Left colon (tissue), 2 donors: ENCODE measurements around the gene TNS3. TPM values are rescaled to one million over a fixed set of nuclear protein-coding genes. Genes with fewer than 3 reads are reported as not detected.

Experiments used
- ATAC-seq: fragments of 200-7000 bp; cut with Tn5 transposase; one replicate; pipeline ENCODE4 v1.9.1; 2020; ENCODE audit warnings: mild to moderate bottlenecking, moderate library complexity
- DNase-seq, 2 donors: peaks; one replicate each; pipeline ENCODE4 v3.0.0-alpha.2; 2020
- intact Hi-C, 2 donors: fragments of 100-400 bp; cut with DNase I in 1 of 2; cut with micrococcal nuclease in 1 of 2; formaldehyde crosslinking; loops; one replicate each; pipeline versions ENCODE4 v1.11.2 to v1.14.0; 2022; cut with DNase I, micrococcal nuclease
- total RNA-seq, 2 donors: library from RNA; stranded (reverse); fragmentation: NEBNext Ultra II Directional; extraction: Animal tissue kit (Norgen Biotek cat#: 25700); gene quantifications; one replicate each; pipeline ENCODE4 v1.2.1, GENCODE V29; 2021
- donor health status: DM: no; HTN: no; CAD: no.
- donor health status: DM: yes; HTN: yes; CAD: no.

Gene TNS3
- total RNA-seq, 2 donors from 2014 or later: 56.9 to 62.3 TPM

- ATAC-seq (no peak), DNase-seq (no peak)
- intact Hi-C loops: loop anchor here in 1 of 2 donors (5.0 kb wide), 1 partner anchor 84 kb away; no protein-coding TSS in a partner anchor
Observed at GRCh38 chr7:47361746-47362215, 220.1 kb downstream of the TNS3 start.

- DNase-seq (no peak), ATAC-seq (no peak)
- intact Hi-C loops: loop anchor here in 1 of 2 donors (5.0 kb wide), 1 partner anchor 84 kb away; no protein-coding TSS in a partner anchor
Observed at GRCh38 chr7:47361236-47361635, 220.7 kb downstream of the TNS3 start.

- ATAC-seq (no peak), DNase-seq (no peak)
- intact Hi-C loops: loop anchor here in 1 of 2 donors (5.0 kb wide), 1 partner anchor 83 kb away; no protein-coding TSS in a partner anchor
Observed at GRCh38 chr7:47360301-47360900, 221.5 kb downstream of the TNS3 start.

- no peak for DNase-seq
- intact Hi-C loops: no loop called here
- peak; percentile 44 for ATAC-seq
Observed at GRCh38 chr7:47358944-47359588, 222.8 kb downstream of the TNS3 start.

- intact Hi-C loops: no loop called here
- DNase-seq: no peak
- ATAC-seq: no peak
Observed at GRCh38 chr7:47358357-47358756, 223.6 kb downstream of the TNS3 start.

- DNase-seq (no peak), ATAC-seq (no peak)
- intact Hi-C loops: no loop called here
Observed at GRCh38 chr7:47357863-47358262, 224.0 kb downstream of the TNS3 start.

- peak in 1 of 2 donors; percentile 43 for DNase-seq
- intact Hi-C loops: no loop called here
- ATAC-seq: peak; percentile 44
Observed at GRCh38 chr7:47357361-47357760, 224.6 kb downstream of the TNS3 start.

- DNase-seq (no peak), ATAC-seq (no peak)
- intact Hi-C loops: no loop called here
Observed at GRCh38 chr7:47356261-47356660, 225.7 kb downstream of the TNS3 start.

- intact Hi-C loops: no loop called here
- ATAC-seq (peak; percentile 14), DNase-seq (no peak)
Observed at GRCh38 chr7:47355684-47356083, 226.2 kb downstream of the TNS3 start.

- DNase-seq (peak; percentile 95), ATAC-seq (peak; percentile 92)
- intact Hi-C loops: no loop called here
Observed at GRCh38 chr7:47354831-47355541, 226.9 kb downstream of the TNS3 start.

GRCh38 chr7:47354071-47354470, 227.8 kb downstream of the TNS3 start:
- DNase-seq (no peak), ATAC-seq (no peak)
- intact Hi-C loops: no loop called here

- no peak for DNase-seq
- intact Hi-C loops: no loop called here
- no peak for ATAC-seq
Observed at GRCh38 chr7:47352394-47352968, 229.4 kb downstream of the TNS3 start.

GRCh38 chr7:47351233-47352154, 230.4 kb downstream of the TNS3 start:
- intact Hi-C loops: no loop called here
- DNase-seq (no peak), ATAC-seq (no peak)

- no peak for DNase-seq
- intact Hi-C loops: no loop called here
- ATAC-seq: no peak
Observed at GRCh38 chr7:47350425-47350824, 231.5 kb downstream of the TNS3 start.

GRCh38 chr7:47349401-47349800, 232.5 kb downstream of the TNS3 start:
- intact Hi-C loops: no loop called here

GRCh38 chr7:47347816-47348385, 234.0 kb downstream of the TNS3 start:
- no peak for ATAC-seq
- intact Hi-C loops: no loop called here
- no peak for DNase-seq

More at GRCh38 chr7:47349401-47349800, 232.5 kb downstream of the TNS3 start:
- ATAC-seq: no peak
- DNase-seq: no peak

- DNase-seq (no peak), ATAC-seq (no peak)
- intact Hi-C loops: no loop called here
Observed at GRCh38 chr7:47347346-47347745, 234.6 kb downstream of the TNS3 start.

GRCh38 chr7:47346377-47346914, 235.5 kb downstream of the TNS3 start:
- intact Hi-C loops: no loop called here
- no peak for ATAC-seq
- DNase-seq: no peak
